AG10803 (cell line): Measurements from ENCODE around the gene PPP2CA.
A peak's percentile ranks its signal among the peaks of the same experiment; 100 is the strongest.

ENCODE experiments used
- DNase-seq: peaks from one replicate; pipeline ENCODE4 v3.0.0; 2010; ENCODE audit warnings: low read depth
- H3K4me3 ChIP-seq: 2 replicates; pipeline ENCODE4 v1.5.1; 2011; ENCODE audit warnings: mild to moderate bottlenecking, low read length, control low read depth
- CTCF ChIP-seq: conservative IDR thresholded peaks from 2 replicates; pipeline ENCODE4 v1.5.1; 2011; ENCODE audit warnings: mild to moderate bottlenecking, low read length, control low read depth, inconsistent platforms

PPP2CA gene

GRCh38 chr5:134225780-134226440 is at the start of gene PPP2CA:
Gene PPP2CA (minus strand): TSS chr5:134226073. CDS start chr5:134225861, 212 bp downstream.
- H3K4me3 ChIP-seq = peak within 1 kb of the TSS; percentile 95
- DNase-seq = peak; percentile 98
- no peak for TF ChIP-seq CTCF

GRCh38 chr5:134273642-134274395 is 47.9 kb upstream of the PPP2CA start:
- DNase-seq = no peak
- no peak for TF ChIP-seq CTCF
- H3K4me3 ChIP-seq = no peak overlapping the region

- DNase-seq = no peak
- TF ChIP-seq CTCF = no peak
- H3K4me3 ChIP-seq = no peak overlapping the region
Measured at GRCh38 chr5:134271059-134271458, 45.2 kb upstream of the PPP2CA start.

- TF ChIP-seq CTCF = no peak
- no peak overlapping the region for H3K4me3 ChIP-seq
- no peak for DNase-seq
Measured at GRCh38 chr5:134268919-134269318, 43.0 kb upstream of the PPP2CA start.

- no peak overlapping the region for H3K4me3 ChIP-seq
Measured at GRCh38 chr5:134268019-134268601, 42.2 kb upstream of the PPP2CA start.

GRCh38 chr5:134267366-134268018 is 41.6 kb upstream of the PPP2CA start:
- peak; percentile 31 for DNase-seq
- H3K4me3 ChIP-seq = no peak overlapping the region
- no peak for TF ChIP-seq CTCF

More at GRCh38 chr5:134268019-134268601, 42.2 kb upstream of the PPP2CA start:
- no peak for DNase-seq
- TF ChIP-seq CTCF = no peak
